ENCODE results near the gene TYW1B. TPM values are rescaled to one million over a fixed set of nuclear protein-coding genes. Genes with fewer than 3 reads are reported as not detected.
"Not testable (repeated sequence)": the region's sequence is repeated elsewhere in the genome, so short reads cannot be mapped to it uniquely, and the experiment has no call there.

Gene TYW1B
- total RNA-seq, 2 experiments from 2014 or later, result 3.6 to 4.0 TPM

DNA sequence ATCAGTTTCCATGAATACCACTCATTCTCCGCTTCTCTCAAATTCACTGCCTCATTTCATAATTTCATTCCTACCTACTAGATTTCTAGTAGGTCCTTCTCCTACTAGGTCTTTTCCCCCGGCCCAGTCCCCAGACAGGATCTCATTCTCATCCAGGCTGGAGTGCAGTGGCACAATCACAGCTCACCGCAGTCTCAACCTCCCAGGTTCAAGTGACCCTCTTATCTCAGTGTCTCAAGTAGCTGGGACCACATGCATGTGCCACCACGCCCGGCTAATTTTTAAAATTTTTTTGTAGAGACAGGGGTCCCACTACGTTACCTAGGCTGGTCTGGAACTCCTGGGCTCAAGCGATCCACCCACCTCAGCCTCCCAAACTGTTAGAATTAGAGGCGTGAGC lies 132.5 kb downstream of the TYW1B start:
- H3K9me3 Mint-ChIP-seq; DNase-seq; H3K27ac Mint-ChIP-seq; H3K4me1 Mint-ChIP-seq (ENCODE audit: low read depth); H3K9me3 ChIP-seq (ENCODE audit: control insufficient read depth in 1 of 2, insufficient read depth in 1 of 2, low read length in 2 of 2); H3K4me3 Mint-ChIP-seq; H3K27me3 ChIP-seq (ENCODE audit: control insufficient read depth in 1 of 2, insufficient read depth in 2 of 2, low read length in 2 of 2); H3K27ac ChIP-seq (ENCODE audit: low read depth in 1 of 2, low read length in 2 of 2); H3K4me3 ChIP-seq (ENCODE audit: low read length); intact Hi-C loops (cut with DNase I, micrococcal nuclease); H3K36me3 ChIP-seq (ENCODE audit: insufficient read depth, low read length); ATAC-seq (ENCODE audit: poor library complexity); H3K27me3 Mint-ChIP-seq; H3K4me1 ChIP-seq (ENCODE audit: insufficient read depth, low read length); POLR2A ChIA-PET; CTCF ChIA-PET: not testable (repeated sequence)
- H3K36me3 Mint-ChIP-seq (ENCODE audit: low read depth), result peaks cover 28% of the 10 kb centered on the region

DNA sequence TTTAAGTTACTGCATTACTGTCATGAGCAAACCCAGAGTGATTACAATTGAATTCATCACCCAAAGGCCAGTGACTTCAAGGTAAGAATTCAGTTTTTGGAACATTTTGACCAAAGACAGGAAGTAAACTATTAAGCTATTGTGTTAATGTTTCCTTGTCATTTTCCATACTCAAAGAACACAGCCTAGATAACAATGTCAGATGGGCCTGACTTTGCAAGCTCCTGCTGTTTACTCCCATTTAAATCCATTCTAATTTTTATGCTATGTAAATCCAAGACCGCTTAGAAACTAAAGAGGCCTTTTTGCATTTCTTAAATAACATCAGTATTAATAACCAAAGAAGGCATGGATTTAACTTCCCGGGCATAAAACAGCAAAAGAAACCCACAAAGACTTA lies 136.6 kb downstream of the TYW1B start:
- POLR2A ChIA-PET; H3K27ac ChIP-seq (ENCODE audit: low read depth in 1 of 2, low read length in 2 of 2); H3K36me3 ChIP-seq (ENCODE audit: insufficient read depth, low read length); H3K4me1 ChIP-seq (ENCODE audit: insufficient read depth, low read length); H3K9me3 Mint-ChIP-seq; H3K9me3 ChIP-seq (ENCODE audit: control insufficient read depth in 1 of 2, insufficient read depth in 1 of 2, low read length in 2 of 2); H3K27ac Mint-ChIP-seq; DNase-seq; CTCF ChIA-PET; H3K4me3 ChIP-seq (ENCODE audit: low read length); H3K4me1 Mint-ChIP-seq (ENCODE audit: low read depth); H3K27me3 ChIP-seq (ENCODE audit: control insufficient read depth in 1 of 2, insufficient read depth in 2 of 2, low read length in 2 of 2); H3K4me3 Mint-ChIP-seq; ATAC-seq (ENCODE audit: poor library complexity); intact Hi-C loops (cut with DNase I, micrococcal nuclease); H3K27me3 Mint-ChIP-seq: not testable (repeated sequence)
- H3K36me3 Mint-ChIP-seq (ENCODE audit: low read depth), result peaks cover 49% of the 10 kb centered on the region

DNA sequence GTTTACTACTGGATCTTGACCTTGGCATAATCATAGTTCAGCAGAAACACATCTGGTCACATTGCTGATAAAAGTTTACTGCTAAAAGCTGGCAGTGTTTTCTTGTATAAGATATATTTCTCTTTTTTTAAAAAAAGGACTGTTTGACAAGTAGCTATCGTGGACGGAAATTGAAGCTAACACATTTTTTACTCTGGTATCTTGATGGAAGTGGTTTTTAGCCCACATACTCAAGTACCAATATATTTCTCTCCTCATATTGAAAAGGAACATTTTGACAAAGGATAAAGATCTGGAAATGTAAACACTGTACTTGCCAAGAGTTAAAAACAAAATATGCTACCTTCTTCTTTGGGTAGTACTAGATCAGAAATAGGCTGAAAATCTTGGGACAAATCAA lies 137.8 kb downstream of the TYW1B start:
- H3K27ac ChIP-seq (ENCODE audit: low read depth in 1 of 2, low read length in 2 of 2); H3K27me3 Mint-ChIP-seq; CTCF ChIA-PET; H3K36me3 ChIP-seq (ENCODE audit: insufficient read depth, low read length); H3K4me1 ChIP-seq (ENCODE audit: insufficient read depth, low read length); ATAC-seq (ENCODE audit: poor library complexity); H3K4me1 Mint-ChIP-seq (ENCODE audit: low read depth); intact Hi-C loops (cut with DNase I, micrococcal nuclease); H3K4me3 Mint-ChIP-seq; H3K9me3 ChIP-seq (ENCODE audit: control insufficient read depth in 1 of 2, insufficient read depth in 1 of 2, low read length in 2 of 2); H3K9me3 Mint-ChIP-seq; POLR2A ChIA-PET; H3K27ac Mint-ChIP-seq; H3K4me3 ChIP-seq (ENCODE audit: low read length); H3K27me3 ChIP-seq (ENCODE audit: control insufficient read depth in 1 of 2, insufficient read depth in 2 of 2, low read length in 2 of 2); DNase-seq: not testable (repeated sequence)
- peaks cover 57% of the 10 kb centered on the region for H3K36me3 Mint-ChIP-seq (ENCODE audit: low read depth)

DNA sequence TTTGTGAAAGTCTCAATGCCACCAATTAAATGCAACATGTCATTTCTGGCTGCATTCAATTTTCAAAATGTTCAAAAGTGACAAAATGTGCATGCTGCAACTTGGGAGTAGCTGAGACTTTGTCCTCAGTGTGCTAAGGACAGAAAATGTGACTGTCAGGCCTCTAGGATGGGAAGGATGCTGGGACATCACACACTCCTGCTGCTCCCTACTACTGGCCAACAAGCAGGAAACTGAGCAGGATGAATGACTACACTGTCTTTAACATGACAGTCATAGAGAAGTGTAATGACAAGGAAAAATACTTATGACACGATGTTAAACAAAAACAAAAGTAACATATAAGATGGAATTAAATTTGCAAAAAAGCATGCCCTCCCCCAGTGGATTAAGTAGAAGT lies 138.7 kb downstream of the TYW1B start:
- H3K36me3 ChIP-seq (ENCODE audit: insufficient read depth, low read length); H3K27ac ChIP-seq (ENCODE audit: low read depth in 1 of 2, low read length in 2 of 2); H3K9me3 Mint-ChIP-seq; H3K27me3 Mint-ChIP-seq; CTCF ChIA-PET; DNase-seq; H3K4me1 Mint-ChIP-seq (ENCODE audit: low read depth); POLR2A ChIA-PET; ATAC-seq (ENCODE audit: poor library complexity); H3K4me1 ChIP-seq (ENCODE audit: insufficient read depth, low read length); H3K4me3 ChIP-seq (ENCODE audit: low read length); intact Hi-C loops (cut with DNase I, micrococcal nuclease); H3K9me3 ChIP-seq (ENCODE audit: control insufficient read depth in 1 of 2, insufficient read depth in 1 of 2, low read length in 2 of 2); H3K4me3 Mint-ChIP-seq; H3K27ac Mint-ChIP-seq; H3K27me3 ChIP-seq (ENCODE audit: control insufficient read depth in 1 of 2, insufficient read depth in 2 of 2, low read length in 2 of 2): not testable (repeated sequence)
- H3K36me3 Mint-ChIP-seq (ENCODE audit: low read depth), result peaks cover 52% of the 10 kb centered on the region

DNA sequence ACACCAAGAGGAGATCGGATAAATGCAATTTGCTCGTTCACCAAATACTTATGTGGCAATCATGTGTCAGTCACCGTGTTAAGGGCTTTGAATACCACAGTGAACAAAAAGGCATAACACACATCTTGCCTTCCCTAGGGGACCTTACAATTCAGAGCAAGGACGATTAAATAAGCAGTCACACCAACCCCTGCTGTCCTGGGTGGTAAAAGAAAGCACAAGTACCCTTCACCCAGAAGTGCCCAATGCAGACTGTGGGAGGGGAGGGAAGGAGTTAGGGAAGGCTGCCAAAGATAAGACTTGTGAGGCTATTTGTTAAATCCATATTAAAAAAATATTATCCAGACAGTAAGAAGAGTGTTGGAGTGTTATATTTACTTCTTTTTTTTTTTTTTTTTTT lies 146.8 kb downstream of the TYW1B start:
- H3K36me3 Mint-ChIP-seq (ENCODE audit: low read depth), result peaks cover 43% of the 10 kb centered on the region
- H3K4me3 Mint-ChIP-seq; intact Hi-C loops (cut with DNase I, micrococcal nuclease); POLR2A ChIA-PET; DNase-seq; H3K27me3 Mint-ChIP-seq; H3K36me3 ChIP-seq (ENCODE audit: insufficient read depth, low read length); CTCF ChIA-PET; H3K27ac ChIP-seq (ENCODE audit: low read depth in 1 of 2, low read length in 2 of 2); H3K27me3 ChIP-seq (ENCODE audit: control insufficient read depth in 1 of 2, insufficient read depth in 2 of 2, low read length in 2 of 2); H3K27ac Mint-ChIP-seq; H3K9me3 Mint-ChIP-seq; H3K9me3 ChIP-seq (ENCODE audit: control insufficient read depth in 1 of 2, insufficient read depth in 1 of 2, low read length in 2 of 2); ATAC-seq (ENCODE audit: poor library complexity); H3K4me1 ChIP-seq (ENCODE audit: insufficient read depth, low read length); H3K4me3 ChIP-seq (ENCODE audit: low read length): not testable (repeated sequence)
- peaks cover 18% of the 10 kb centered on the region for H3K4me1 Mint-ChIP-seq (ENCODE audit: low read depth)

DNA sequence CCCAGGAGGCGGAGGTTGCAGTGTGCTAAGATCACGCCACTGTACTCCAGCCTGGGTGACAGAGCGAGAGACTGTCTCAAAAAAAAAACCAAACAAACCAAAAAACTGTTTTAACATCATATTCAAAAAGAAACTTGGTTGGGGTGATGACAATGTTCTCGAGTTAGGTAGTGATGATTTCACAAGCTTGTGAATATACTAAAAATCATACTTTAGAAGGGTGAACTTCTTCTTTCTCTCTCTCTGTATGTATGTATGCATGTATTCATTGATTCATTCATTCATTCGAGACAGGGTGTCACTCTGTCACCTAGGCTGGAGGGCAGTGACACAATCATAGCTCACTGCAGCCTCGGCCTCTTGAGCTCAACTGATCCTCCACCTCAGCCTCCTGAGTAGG lies 151.1 kb downstream of the TYW1B start:
- H3K4me3 ChIP-seq (ENCODE audit: low read length); H3K4me1 Mint-ChIP-seq (ENCODE audit: low read depth); H3K4me1 ChIP-seq (ENCODE audit: insufficient read depth, low read length); H3K27me3 Mint-ChIP-seq; H3K27me3 ChIP-seq (ENCODE audit: control insufficient read depth in 1 of 2, insufficient read depth in 2 of 2, low read length in 2 of 2); CTCF ChIA-PET; H3K27ac ChIP-seq (ENCODE audit: low read depth in 1 of 2, low read length in 2 of 2); H3K9me3 ChIP-seq (ENCODE audit: control insufficient read depth in 1 of 2, insufficient read depth in 1 of 2, low read length in 2 of 2); DNase-seq; ATAC-seq (ENCODE audit: poor library complexity); H3K4me3 Mint-ChIP-seq; H3K36me3 ChIP-seq (ENCODE audit: insufficient read depth, low read length); intact Hi-C loops (cut with DNase I, micrococcal nuclease); H3K27ac Mint-ChIP-seq; POLR2A ChIA-PET; H3K9me3 Mint-ChIP-seq: not testable (repeated sequence)
- H3K36me3 Mint-ChIP-seq (ENCODE audit: low read depth), result peaks cover 42% of the 10 kb centered on the region

DNA sequence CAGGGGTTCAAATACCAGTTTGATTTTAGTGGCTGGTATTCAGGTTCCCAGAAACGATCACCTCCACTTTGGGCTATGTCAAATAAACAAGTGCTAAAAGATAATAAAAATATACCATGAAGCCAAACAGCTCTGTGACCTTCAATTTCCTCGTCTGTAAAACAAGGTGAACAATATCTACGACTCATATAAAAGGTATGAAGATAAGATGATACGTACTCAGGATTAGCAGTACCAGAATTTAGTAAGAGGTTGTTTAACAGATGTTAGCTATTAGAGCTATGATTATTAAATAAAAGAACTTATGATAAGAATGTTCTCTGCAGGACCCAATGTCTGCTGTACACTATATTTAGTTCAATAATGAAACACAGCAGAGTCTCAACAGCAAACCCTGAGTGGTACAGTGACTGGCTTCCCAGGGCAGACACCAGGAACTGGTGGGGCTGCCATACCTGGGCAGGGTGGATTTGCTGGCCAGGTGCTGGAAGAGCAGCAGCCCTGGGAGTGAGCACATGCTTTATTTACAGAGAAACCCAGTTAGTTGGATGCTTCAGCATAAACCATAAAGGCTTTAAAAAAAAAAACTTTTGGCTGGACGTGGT lies 151.8 kb downstream of the TYW1B start:
- ATAC-seq (ENCODE audit: poor library complexity); H3K4me3 ChIP-seq (ENCODE audit: low read length); H3K27ac Mint-ChIP-seq; CTCF ChIA-PET; H3K27ac ChIP-seq (ENCODE audit: low read depth in 1 of 2, low read length in 2 of 2); H3K4me3 Mint-ChIP-seq; H3K36me3 ChIP-seq (ENCODE audit: insufficient read depth, low read length); H3K4me1 ChIP-seq (ENCODE audit: insufficient read depth, low read length); H3K4me1 Mint-ChIP-seq (ENCODE audit: low read depth); intact Hi-C loops (cut with DNase I, micrococcal nuclease); DNase-seq; H3K9me3 Mint-ChIP-seq; H3K9me3 ChIP-seq (ENCODE audit: control insufficient read depth in 1 of 2, insufficient read depth in 1 of 2, low read length in 2 of 2); H3K27me3 Mint-ChIP-seq; H3K27me3 ChIP-seq (ENCODE audit: control insufficient read depth in 1 of 2, insufficient read depth in 2 of 2, low read length in 2 of 2); POLR2A ChIA-PET: not testable (repeated sequence)
- peaks cover 42% of the 10 kb centered on the region for H3K36me3 Mint-ChIP-seq (ENCODE audit: low read depth)
